IMR-90 (cell line): ENCODE data around the gene RER1. TPM values are rescaled to one million over a fixed set of nuclear protein-coding genes. Genes with fewer than 3 reads are reported as not detected.

Source experiments
- ATAC-seq: fragments of 200-7000 bp; cut with Tn5 transposase; 2 replicates; pipeline ENCODE4 v1.9.1; 2020; ENCODE audit warnings: low read depth, mild to moderate bottlenecking, moderate library complexity
- BruUV-seq: library from RNA; stranded (reverse); fragments of 400-500 nt; replicated peaks from 2 replicates; lab custom pipeline; 2021; lab: Mats Ljungman, UMichigan
- CTCF ChIA-PET: fragments of 300-600 bp; formaldehyde crosslinking; extraction: SDS; loops from one replicate; lab custom pipeline; 2021; ENCODE audit warnings: antibody characterized with exemption; lab: Yijun Ruan, JAX
- POLR2A ChIA-PET: fragments of 300-600 bp; sonication (Branson Sonifier 250); formaldehyde crosslinking; loops from one replicate; lab custom pipeline; 2022; ENCODE audit warnings: antibody characterized with exemption; ENCODE audit not compliant: unreplicated experiment; lab: Charles Lee
- DNase-seq: peaks from one replicate; pipeline ENCODE4 v3.0.0; 2013
- H2AFZ ChIP-seq: replicated peaks from 2 replicates; pipeline ENCODE3; 2013; ENCODE audit warnings: low read length, mild to moderate bottlenecking; ENCODE audit not compliant: poor library complexity
- H2AK5ac ChIP-seq: 2 replicates; pipeline ENCODE4 v1.6.1; 2013; ENCODE audit warnings: low read depth, low read length, inconsistent platforms
- H2AK9ac ChIP-seq: replicated peaks from 2 replicates; pipeline ENCODE3; 2013; ENCODE audit warnings: mild to moderate bottlenecking, low read depth, low read length, moderate library complexity; ENCODE audit not compliant: poor library complexity
- H2BK120ac ChIP-seq: 2 replicates; pipeline ENCODE4 v1.6.1; 2013; ENCODE audit warnings: low read depth, low read length, inconsistent platforms
- H2BK15ac ChIP-seq: 3 replicates; pipeline ENCODE4 v1.6.1; 2013; ENCODE audit warnings: low read depth, low read length, inconsistent platforms
- H2BK20ac ChIP-seq: 2 replicates; pipeline ENCODE4 v1.6.1; 2013; ENCODE audit warnings: low read depth, mild to moderate bottlenecking, inconsistent platforms, low read length, moderate library complexity
- H2BK5ac ChIP-seq: 2 replicates; pipeline ENCODE4 v1.6.1; 2013; ENCODE audit warnings: mild to moderate bottlenecking, low read depth, low read length, inconsistent platforms; ENCODE audit not compliant: poor library complexity, severe bottlenecking
- H3K14ac ChIP-seq: replicated peaks from 2 replicates; pipeline ENCODE4 v1.6.1; 2013; ENCODE audit warnings: low read depth, low read length, inconsistent platforms
- H3K18ac ChIP-seq: 2 replicates; pipeline ENCODE4 v1.6.1; 2013; ENCODE audit warnings: low read depth, low read length, control low read depth
- H3K23ac ChIP-seq: 2 replicates; pipeline ENCODE4 v1.6.1; 2013; ENCODE audit warnings: low read depth, low read length, inconsistent platforms
- H3K27ac ChIP-seq: 2 replicates; pipeline ENCODE4 v1.5.1; 2013; ENCODE audit warnings: mild to moderate bottlenecking, control low read depth, low read length; ENCODE audit not compliant: insufficient read depth
- H3K27me3 ChIP-seq: 2 replicates; pipeline ENCODE4 v1.6.1; 2013; ENCODE audit warnings: low read length; ENCODE audit not compliant: control insufficient read depth, insufficient read depth
- H3K36me3 ChIP-seq: 2 replicates; pipeline ENCODE4 v1.6.1; 2013; ENCODE audit warnings: low read length, mixed read lengths; ENCODE audit not compliant: control insufficient read depth, insufficient read depth
- H3K4ac ChIP-seq: 2 replicates; pipeline ENCODE4 v1.6.1; 2013; ENCODE audit warnings: low read depth, low read length, inconsistent platforms
- H3K4me1 ChIP-seq: 2 replicates; pipeline ENCODE4 v1.6.1; 2013; ENCODE audit warnings: low read length, mixed read lengths; ENCODE audit not compliant: control insufficient read depth, insufficient read depth
- H3K4me2 ChIP-seq: 2 replicates; pipeline ENCODE4 v1.6.1; 2013; ENCODE audit warnings: low read depth, mild to moderate bottlenecking, control low read depth, low read length, moderate library complexity
- H3K4me3 ChIP-seq: 2 replicates; pipeline ENCODE4 v1.5.1; 2013; ENCODE audit warnings: low read depth, mild to moderate bottlenecking, control low read depth, low read length, moderate library complexity; ENCODE audit not compliant: insufficient read depth
- H3K56ac ChIP-seq: 2 replicates; pipeline ENCODE4 v1.6.1; 2013; ENCODE audit warnings: low read length, inconsistent platforms; ENCODE audit not compliant: insufficient read depth; ENCODE audit errors: extremely low read depth
- H3K79me1 ChIP-seq, 2 experiments: 2 replicates each; pipeline ENCODE4 v1.6.1; 2013; ENCODE audit warnings: low read length in 2 of 2, inconsistent platforms in 1 of 2, low read depth in 1 of 2
- H3K9ac ChIP-seq: 2 replicates; pipeline ENCODE4 v1.6.1; 2013; ENCODE audit warnings: low read depth, low read length, control low read depth
- H3K9me1 ChIP-seq: 2 replicates; pipeline ENCODE4 v1.6.1; 2013; ENCODE audit warnings: low read length, inconsistent platforms; ENCODE audit not compliant: insufficient read depth
- H3K9me3 ChIP-seq: 2 replicates; pipeline ENCODE4 v1.6.1; 2013; ENCODE audit warnings: low read length; ENCODE audit not compliant: control insufficient read depth, insufficient read depth
- H4K20me1 ChIP-seq: 2 replicates; pipeline ENCODE4 v1.6.1; 2013; ENCODE audit warnings: low read length, inconsistent platforms; ENCODE audit not compliant: insufficient read depth
- H4K5ac ChIP-seq: 2 replicates; pipeline ENCODE4 v1.6.1; 2013; ENCODE audit warnings: mild to moderate bottlenecking, low read depth, low read length, control low read depth
- H4K8ac ChIP-seq, 2 experiments: 2 replicates each; pipeline ENCODE4 v1.6.1; 2013; ENCODE audit warnings: low read depth in 2 of 2, low read length in 2 of 2, control low read depth in 1 of 2, inconsistent platforms in 1 of 2
- H4K91ac ChIP-seq: 2 replicates; pipeline ENCODE4 v1.6.1; 2013; ENCODE audit warnings: low read depth, low read length, inconsistent platforms; ENCODE audit not compliant: insufficient read depth
- BHLHE40 ChIP-seq: fragments of 150-350 bp; IDR thresholded peaks from 2 replicates; pipeline ENCODE4 v1.6.1; 2016; ENCODE audit warnings: mild to moderate bottlenecking, low read depth, low read length
- MAFK ChIP-seq: IDR thresholded peaks from 2 replicates; pipeline ENCODE4 v1.6.1; 2012; ENCODE audit warnings: low read depth, low read length, improper control_type of control experiment
- MAZ ChIP-seq: IDR thresholded peaks from 2 replicates; pipeline ENCODE4 v1.6.1; 2012; ENCODE audit warnings: low read depth, mild to moderate bottlenecking, low read length, improper control_type of control experiment, moderate library complexity, borderline replicate concordance
- WGBS, 2 experiments: methylation state at CpG; one replicate each; pipeline versions ENCODE4 v1.1.5 to v1.1.7; 2013; ENCODE audit warnings: missing lambda C conversion rate in 2 of 2; ENCODE audit not compliant: insufficient read length in 1 of 2; ENCODE audit errors: extremely low coverage in 2 of 2; 5-methylcytosine and 5-hydroxymethylcytosine counted together
- dilution Hi-C: fragments of 300-500 bp; cut with HindIII; formaldehyde crosslinking; loops from one replicate; pipeline ENCODE4 v1.14.3; 2018; ENCODE audit warnings: low sequenced_read_pairs; ENCODE audit not compliant: unreplicated experiment
- in situ Hi-C: fragments of 300-500 bp; cut with MboI; formaldehyde crosslinking; loops from 3 replicates; pipeline ENCODE4 v1.14.3; 2019; ENCODE audit warnings: low sequenced_read_pairs, inconsistent platforms, mixed read lengths
- intact Hi-C: fragments of 100-400 bp; cut with micrococcal nuclease; formaldehyde crosslinking; loops from 2 replicates; pipeline ENCODE4 v1.10.0; 2022
- polyA plus RNA-seq, 3 experiments: library from polyadenylated mRNA; depleted of rRNA; stranded (reverse); fragments of >200 nt; gene quantifications; 2 replicates each; pipeline ENCODE4 v1.2.3, GENCODE V29; 2012; ENCODE audit warnings: low replicate concordance in 1 of 3
- total RNA-seq: library from RNA; depleted of rRNA; stranded (reverse); fragments of >200 nt; gene quantifications from 2 replicates; pipeline ENCODE4 v1.2.3, GENCODE V29; 2012

The RER1 gene
- total and polyA plus RNA-seq, 2 of the 4 experiments (the other 2 are of a cell fraction), result 47.1 to 240 TPM

DNA sequence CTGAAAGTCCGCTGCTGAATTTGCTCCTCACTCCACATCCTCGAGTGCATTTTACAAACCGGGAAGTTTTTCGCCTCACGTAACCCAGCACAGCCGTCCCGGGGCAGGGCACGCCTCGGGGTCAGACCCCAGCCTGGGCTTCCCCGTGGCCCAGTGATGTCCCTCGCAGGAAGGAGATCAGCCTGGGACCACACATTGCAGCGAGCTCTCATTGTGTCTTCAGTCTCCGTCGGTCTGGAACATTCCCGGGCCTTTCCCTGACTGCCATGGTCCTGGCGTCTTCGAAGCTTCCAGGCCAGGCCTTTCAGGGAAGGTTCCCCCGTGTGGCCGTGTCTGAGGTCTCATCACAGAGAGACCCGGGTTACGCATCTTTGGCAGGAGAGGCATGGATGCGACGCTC, 43.7 kb upstream of the RER1 start:
- H3K79me1 ChIP-seq, result no peaks in the 10 kb centered on the region
- no peaks in the 10 kb centered on the region for H3K9me3 ChIP-seq
- intact Hi-C loops, result no loop called here
- no peak overlapping the region for H3K4me3 ChIP-seq
- no peak overlapping the region for H2BK120ac ChIP-seq
- no peaks in the 10 kb centered on the region for H3K27me3 ChIP-seq
- 85% methylated on average over 11 of the region's 23 CpGs; no CpG with 5 or more reads in 1 of the 2 experiments for WGBS, 2 experiments
- no peak overlapping the region for H3K9ac ChIP-seq
- no peak overlapping the region for H2AK5ac ChIP-seq
- TF ChIP-seq MAZ, result no peak
- TF ChIP-seq MAFK, result no peak
- no peak for TF ChIP-seq BHLHE40
- H3K23ac ChIP-seq, result no peak overlapping the region
- no peak overlapping the region for H3K18ac ChIP-seq
- H3K14ac ChIP-seq, result no peak overlapping the region
- POLR2A ChIA-PET, result no interaction called here
- BruUV-seq, result no TSS peak
- no peaks in the 10 kb centered on the region for H3K36me3 ChIP-seq
- no peak overlapping the region for H2BK5ac ChIP-seq
- H3K4me1 ChIP-seq, result no peaks in the 10 kb centered on the region
- dilution Hi-C loops, result no loop called here
- H3K27ac ChIP-seq, result no peak overlapping the region
- no peak overlapping the region for H2AK9ac ChIP-seq
- H4K5ac ChIP-seq, result no peak overlapping the region
- ATAC-seq (no peak), DNase-seq (no peak)
- no peaks in the 10 kb centered on the region for H4K20me1 ChIP-seq
- no peak overlapping the region for H2BK15ac ChIP-seq
- CTCF ChIA-PET, result no interaction called here
- no peak overlapping the region for H2BK20ac ChIP-seq
- no peak overlapping the region for H3K56ac ChIP-seq
- H3K4ac ChIP-seq, result no peak overlapping the region
- H4K8ac ChIP-seq, result no peak overlapping the region
- no peak overlapping the region for H3K4me2 ChIP-seq
- peak overlapping the region; percentile 63 for H2AFZ ChIP-seq
- H4K91ac ChIP-seq, result no peak overlapping the region
- in situ Hi-C loops, result no loop called here
- no peaks in the 10 kb centered on the region for H3K9me1 ChIP-seq
